ENCODE measurements around the gene SOWAHA.

The SOWAHA gene

GRCh38 chr5:132808448-132808847, 4.7 kb upstream of the SOWAHA start:
- DNase-seq (ENCODE audit: low spot score), result no peak

DNA sequence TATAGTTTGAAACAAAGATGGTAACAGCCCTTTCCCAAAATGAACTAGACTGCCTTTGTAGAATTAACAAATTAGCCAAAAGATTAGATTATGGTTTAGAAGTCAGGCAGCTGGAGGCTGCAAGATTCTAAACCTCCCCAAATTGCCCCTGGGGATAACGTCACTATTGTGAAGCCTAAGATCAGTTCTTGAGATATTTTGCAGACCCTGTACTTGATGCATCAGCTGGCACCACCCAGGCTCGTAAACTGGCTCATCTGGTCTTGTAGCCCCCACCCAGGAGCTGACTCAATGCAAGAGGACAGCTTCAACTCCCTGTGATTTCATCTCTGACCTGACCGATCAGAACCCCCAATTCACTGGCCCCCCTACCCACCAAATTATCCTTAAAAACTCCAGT, 4.2 kb upstream of the SOWAHA start:
- no peak for DNase-seq (ENCODE audit: low spot score)

GRCh38 chr5:132810605-132811004, 2.5 kb upstream of the SOWAHA start:
- DNase-seq (ENCODE audit: low spot score), result no peak

GRCh38 chr5:132812123-132812765, 858 bp upstream of the SOWAHA start:
- no peak for DNase-seq (ENCODE audit: low spot score)

GRCh38 chr5:132813599-132814502, 749 bp downstream of the SOWAHA start:
- no peak for DNase-seq (ENCODE audit: low spot score)

DNA sequence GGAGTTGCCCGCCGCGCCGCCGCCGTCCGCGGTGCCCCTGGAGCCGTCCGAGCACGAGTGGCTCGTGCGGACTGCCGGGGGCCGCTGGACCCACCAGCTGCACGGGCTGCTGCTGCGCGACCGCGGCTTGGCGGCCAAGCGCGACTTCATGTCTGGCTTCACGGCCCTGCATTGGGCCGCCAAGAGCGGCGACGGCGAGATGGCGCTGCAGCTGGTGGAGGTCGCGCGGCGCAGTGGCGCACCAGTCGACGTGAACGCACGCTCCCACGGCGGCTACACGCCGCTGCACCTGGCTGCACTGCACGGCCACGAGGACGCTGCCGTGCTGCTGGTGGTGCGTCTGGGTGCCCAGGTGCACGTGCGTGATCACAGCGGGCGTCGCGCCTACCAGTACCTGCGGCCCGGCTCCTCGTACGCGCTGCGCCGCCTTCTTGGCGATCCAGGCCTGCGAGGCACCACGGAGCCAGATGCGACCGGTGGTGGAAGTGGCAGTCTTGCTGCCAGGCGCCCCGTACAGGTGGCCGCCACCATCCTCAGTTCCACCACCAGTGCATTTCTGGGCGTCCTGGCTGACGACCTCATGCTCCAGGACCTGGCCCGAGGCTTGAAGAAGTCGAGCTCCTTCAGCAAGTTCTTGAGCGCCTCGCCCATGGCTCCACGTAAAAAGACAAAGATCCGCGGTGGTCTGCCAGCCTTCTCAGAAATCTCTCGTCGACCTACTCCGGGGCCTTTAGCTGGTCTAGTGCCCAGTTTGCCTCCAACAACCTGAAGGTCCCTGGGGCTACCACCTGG, 1.6 kb downstream of the SOWAHA start:
- DNase-seq (ENCODE audit: low spot score), result no peak

DNA sequence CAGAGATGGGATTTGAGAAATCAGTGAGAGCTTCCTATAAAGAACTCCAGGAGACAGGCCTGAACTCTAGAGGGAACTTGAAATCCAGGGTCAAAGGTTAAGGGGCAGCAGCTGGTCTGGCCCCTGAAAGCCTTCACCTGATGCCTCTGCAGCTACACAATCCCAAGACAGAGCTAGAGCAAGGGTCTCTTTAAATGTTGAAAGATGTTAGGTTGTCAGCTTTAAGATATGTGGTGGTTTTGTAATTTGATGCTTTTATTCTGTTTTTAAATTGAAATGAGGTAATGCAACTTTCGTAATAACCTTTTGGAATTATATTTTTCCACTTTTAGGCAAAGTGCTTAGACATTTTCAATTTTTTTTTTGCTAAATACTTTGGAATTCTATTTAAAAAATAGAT, 2.4 kb downstream of the SOWAHA start:
- peak; percentile 69 for DNase-seq (ENCODE audit: low spot score)

DNA sequence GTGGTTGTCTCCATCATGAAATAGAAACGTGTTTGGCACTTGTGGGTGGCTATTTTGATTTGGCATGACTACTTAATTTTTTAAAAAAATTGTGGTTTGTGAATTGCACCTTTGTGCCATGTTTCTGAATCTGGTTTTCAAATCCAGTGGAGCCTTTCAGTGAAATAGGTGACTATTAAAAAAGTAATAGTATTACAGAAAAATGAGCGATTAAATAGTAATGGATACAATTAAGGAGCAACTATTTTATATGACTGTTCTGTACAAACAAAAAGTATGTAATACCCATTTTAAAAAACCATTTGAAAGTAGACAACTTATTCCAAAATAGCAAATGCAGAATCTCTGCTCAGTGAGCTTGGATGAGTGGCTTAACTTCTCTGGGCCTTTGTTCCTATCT, 3.0 kb downstream of the SOWAHA start:
- no peak for DNase-seq (ENCODE audit: low spot score)

DNA sequence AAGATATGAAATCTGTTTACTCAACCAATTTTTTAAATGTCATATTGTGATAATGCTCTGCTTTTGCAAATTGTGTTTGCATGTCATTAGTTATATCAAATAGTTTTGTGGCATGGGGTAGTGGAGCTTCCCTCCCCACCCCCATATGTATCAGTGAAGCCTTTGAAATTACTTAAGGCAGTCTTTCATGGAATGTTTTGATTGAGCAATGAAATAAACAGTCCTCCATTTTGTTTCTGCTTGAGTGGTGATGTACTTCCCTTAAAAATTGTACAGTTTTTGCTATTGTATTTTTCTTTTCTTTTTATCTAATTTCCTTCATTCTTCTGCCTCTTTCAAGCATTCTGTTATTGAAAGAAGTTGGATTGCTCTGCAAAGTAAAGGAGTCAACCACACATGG, 3.5 kb downstream of the SOWAHA start:
- DNase-seq (ENCODE audit: low spot score), result no peak

DNA sequence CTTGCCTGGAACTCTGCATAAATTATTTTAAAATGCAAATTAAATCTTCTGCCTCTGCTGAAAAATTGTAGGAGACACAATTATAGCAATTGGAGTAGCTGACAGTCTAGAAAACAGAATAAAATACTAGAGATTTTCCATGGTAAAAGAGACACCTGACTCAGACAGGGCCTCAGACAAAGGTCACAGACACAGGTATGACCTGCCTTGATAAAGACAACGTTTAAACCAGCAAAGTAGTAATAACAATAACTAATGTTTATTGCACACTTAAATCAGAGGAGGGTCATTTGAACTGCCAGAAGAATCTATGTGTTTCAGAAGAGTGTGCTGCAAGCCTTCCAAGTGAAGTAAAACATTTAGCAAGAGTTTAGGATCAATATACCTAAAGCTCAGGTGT, 3.9 kb downstream of the SOWAHA start:
- no peak for DNase-seq (ENCODE audit: low spot score)

- DNase-seq (ENCODE audit: low spot score), result no peak
These were observed 6.4 kb downstream of the SOWAHA start for GRCh38 chr5:132819468-132819867.

DNA sequence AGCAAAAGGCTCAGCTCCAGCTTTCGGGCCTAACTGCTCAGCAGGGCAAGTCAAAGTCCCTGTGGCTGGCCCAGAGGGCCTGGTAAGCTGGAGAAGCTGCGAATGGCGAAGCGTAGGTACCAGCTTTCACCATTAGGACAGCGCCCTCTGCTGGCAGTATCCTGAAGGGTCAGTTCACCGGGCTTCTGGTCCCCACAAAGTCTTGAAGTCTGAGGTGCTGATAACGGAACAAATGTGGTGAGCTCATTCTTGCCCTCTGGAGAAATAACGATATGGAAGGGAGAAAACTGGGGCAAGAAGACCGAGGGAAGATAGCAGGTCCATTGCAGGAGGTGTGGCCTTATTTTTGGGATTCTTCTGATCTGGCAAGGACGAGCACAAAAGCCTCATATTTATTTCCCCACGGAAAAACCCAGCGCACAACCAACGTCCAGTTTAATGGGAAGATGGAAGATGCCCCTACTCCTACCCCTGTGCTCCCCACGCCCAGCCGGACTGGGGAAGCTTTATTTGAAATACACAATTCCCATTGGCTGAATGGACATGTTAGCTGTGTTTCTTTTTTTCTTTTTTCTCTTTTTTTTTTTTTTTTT, 7.2 kb downstream of the SOWAHA start:
- peak; percentile 93 for DNase-seq (ENCODE audit: low spot score)

- DNase-seq (ENCODE audit: low spot score), result no peak
These were observed 8.2 kb downstream of the SOWAHA start for GRCh38 chr5:132821350-132821749.

- DNase-seq (ENCODE audit: low spot score), result peak; percentile 80
These were observed 8.7 kb downstream of the SOWAHA start for GRCh38 chr5:132821791-132822190.

- no peak for DNase-seq (ENCODE audit: low spot score)
These were observed 9.8 kb downstream of the SOWAHA start for GRCh38 chr5:132822650-132823480.

DNA sequence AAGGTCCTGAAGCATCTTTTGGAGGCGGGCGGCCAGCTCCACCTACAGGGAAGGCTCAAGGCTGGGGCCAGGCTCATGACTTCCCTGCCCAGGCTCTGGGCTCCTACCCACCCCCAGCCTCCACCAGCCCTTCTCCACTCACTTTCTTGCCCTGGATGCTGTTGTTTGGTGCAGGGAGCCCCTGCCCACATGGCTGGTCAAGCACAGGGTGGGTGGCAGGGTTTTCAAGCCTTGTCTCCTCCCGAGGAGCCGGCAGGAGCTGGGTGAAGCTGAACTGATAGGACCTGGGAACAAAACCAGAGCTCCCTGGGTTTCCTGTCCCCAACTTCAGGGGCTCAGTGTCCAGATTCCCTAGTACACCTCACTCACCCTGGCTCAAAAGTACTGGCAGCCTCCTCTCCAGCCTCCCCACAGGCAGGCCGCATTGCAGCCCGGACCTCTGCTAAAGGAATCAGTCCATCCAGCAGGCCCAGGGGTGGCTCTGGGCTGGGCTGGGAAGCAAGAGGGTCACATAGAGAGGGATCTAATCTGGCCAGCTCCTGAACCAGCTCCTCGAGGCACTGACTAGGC, 10.5 kb downstream of the SOWAHA start:
- no peak for DNase-seq (ENCODE audit: low spot score)

DNA sequence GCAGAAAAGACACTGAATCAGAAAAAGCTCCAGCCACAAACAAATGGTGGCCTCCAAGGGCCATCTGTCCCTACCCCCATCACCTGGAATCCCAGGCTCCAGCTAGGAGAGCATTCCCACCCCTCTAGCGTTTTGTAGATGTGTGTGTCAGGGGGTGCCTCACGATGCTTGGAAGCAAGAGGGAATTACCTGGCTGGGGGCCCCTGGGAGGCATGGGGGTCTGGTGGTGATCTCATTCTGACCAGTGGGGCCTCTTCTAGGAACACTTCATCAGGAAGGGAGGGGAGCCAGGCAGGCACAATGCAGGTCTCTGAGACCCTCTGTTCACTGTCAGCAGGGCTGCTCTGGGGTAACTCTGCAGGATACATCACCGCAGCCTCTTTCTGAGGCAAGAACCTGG, 11.3 kb downstream of the SOWAHA start:
- DNase-seq (ENCODE audit: low spot score), result no peak

GRCh38 chr5:132825033-132825833, 12.1 kb downstream of the SOWAHA start:
- no peak for DNase-seq (ENCODE audit: low spot score)

DNA sequence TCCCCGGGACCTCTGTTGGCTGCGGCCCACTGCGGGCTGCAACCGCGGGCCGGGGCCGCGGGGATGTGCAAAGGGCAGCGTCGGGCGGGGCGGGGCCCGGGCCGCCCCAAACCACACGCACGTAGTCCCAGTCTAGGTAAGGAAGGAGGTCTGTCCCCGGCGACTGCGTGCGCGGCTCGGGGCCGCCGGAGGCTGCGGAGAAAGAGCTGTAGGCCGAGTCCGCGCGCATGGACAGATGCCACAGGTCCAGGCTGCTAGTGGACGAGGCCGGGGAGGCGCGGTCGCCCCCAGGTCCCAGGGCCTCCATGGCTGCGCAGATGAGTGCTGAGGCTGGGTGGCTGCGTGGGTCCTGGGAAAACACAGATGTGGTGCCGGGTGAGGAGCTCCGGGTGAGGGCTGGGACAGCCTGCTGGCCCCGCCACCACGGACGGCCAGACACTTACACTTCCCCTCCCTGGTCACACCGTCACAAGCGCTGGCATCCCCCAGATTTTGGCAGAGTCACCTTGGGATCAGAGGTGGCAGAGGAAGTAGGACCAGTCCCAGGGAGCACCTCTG, 12.8 kb downstream of the SOWAHA start:
- DNase-seq (ENCODE audit: low spot score), result no peak

Data from AG08396 (cell line).